GM21528 (cell line): ENCODE measurements around the gene DGCR2.

ENCODE experiments used
- ATAC-seq: cut with Tn5 transposase; IDR thresholded peaks from one replicate; pipeline ENCODE4 v1.9.1; 2021; ENCODE audit warnings: mild to moderate bottlenecking, moderate library complexity; ENCODE audit not compliant: unreplicated experiment, low FRiP score

The DGCR2 gene

DNA sequence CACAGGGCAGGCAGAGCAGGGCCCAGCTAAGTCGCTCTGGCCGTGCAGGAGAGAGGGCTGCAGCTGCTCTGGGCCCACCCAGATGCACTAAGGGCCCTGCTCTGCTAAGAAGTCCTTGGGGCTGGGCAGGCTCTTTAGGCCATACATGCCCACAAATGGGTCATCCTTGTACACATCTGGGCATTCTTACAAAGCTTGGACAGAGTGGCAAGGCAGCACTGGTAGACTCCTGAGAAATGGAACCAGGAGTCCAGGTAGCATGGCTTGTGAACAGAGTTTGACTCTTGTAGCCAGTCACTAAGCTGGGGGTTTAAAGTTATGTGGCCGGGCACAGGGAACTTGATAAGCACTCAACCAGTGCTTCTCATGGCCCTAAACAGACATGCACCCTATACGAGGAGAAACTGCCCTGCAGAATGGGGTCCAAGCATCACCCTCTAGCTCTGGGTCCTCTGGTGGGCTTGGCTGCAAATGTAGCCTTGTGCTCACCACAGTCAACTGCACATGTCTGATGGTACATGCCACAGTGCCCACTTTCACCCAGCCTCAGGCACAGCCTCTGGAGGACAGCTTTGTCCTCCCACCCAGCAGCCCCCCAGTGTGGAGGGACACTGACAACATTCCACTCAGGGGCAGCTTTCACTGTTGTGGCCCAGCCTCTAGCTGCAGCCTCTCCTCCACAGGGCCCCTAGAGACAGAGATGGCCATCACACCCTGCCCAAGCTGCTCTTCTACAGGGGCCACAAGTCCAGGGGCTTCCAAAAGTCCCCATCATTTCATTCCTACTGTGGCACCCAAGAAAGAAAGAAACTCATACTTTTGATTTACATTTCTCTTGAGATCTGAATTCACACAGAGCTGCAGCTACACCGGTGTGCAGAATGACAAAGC, 75.2 kb downstream of the DGCR2 start:
- no peak for ATAC-seq

DNA sequence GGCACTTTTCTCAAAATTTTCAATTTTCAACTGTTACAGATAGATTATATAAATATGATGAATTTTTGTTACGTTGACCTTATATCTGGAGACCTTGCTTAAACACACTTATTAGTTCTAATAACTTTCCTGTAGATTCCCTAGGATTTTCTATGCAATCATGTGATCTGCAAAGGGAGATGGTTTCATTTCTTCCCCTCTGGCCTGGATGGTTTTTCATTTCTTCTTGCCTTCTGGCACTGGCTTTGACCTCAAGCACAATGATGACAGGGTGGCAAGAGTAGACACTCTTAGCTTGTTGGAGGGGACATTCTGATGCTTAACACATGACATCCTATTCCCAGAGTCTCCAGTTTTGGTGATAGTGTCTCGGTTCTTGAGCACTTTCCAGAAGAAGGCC, 75.9 kb downstream of the DGCR2 start:
- no peak for ATAC-seq

DNA sequence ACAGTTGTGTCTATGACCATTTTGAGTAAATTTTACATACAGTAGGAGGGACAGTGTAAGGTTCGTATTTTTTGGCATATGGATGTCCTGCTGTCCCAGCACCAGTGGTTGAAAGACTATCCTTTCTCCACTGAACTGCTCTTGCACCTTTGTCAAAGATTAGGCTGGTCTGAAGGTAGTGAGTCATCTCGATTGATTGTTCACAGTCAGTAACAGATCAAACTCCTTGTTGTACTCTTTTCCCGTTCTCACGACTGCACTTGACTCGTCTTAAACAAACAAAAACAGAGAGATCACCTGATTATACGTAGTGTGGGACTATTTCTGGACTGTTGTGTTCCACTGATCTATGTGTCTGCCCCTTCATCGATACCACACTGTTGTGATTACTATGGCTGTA, 77.1 kb downstream of the DGCR2 start:
- ATAC-seq = no peak

DNA sequence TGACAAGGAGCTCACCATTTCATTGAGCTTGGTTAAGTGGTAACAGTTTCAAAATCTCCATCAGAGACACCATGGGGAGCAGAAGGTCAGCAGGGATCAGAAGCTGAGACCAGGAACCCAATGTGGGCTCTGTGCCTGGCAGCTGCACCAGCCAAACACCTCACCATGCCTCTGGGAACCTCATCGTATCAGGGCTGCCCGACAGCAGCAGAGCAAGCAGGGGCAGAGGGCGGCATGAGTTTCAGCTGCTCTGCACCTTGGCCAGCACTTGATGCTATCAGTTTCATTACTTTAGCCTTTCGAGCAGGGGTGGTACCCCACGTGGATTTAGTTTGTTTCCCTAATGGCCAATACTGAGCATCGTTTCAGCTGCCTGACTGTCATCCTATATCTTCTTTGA, 77.8 kb downstream of the DGCR2 start:
- ATAC-seq = no peak

DNA sequence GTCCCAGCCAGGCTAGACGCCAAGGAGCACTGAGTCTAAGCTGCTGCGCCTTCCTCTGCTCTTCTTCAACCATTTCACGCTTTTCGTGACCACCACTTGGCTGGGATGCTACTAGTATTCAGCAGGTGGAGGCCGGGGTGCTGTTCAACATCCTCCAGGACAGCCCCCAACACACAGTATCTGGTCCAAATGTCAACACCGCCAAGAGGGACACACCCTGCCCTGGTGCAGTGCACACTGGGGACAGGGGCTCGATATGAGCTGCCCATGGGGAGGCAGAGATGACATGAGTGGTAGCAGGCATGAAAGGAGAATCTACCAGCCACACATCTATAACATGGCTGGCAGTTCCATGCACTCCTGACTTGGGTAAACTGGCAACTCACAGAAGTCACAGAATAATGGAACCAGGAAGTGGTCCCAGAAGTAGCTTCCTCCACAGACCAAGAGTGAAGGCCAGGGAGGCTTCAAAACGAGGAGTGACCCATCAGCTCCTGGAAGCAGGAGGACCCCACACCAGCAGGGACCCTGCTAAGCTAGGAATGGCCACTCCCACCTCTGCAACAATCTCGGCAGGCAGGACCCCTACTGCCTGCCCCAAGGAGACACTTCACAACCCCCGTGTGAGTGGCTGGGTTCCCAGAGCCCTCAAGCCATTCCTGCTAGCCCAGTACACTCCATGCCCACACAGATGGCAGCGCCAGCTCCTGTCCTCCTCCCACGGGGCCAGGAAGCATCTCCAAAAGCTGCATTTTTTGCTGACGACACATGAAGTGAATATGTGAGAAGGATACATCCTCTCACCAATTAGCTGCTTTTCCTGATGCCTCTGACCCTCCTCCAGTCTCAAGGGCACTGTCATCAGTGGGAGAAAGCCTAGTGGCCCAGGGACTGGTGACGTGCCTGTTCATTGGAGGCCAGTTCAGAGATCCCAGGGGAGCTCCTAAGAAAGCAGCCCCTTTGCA, 78.8 kb downstream of the DGCR2 start:
- no peak for ATAC-seq

DNA sequence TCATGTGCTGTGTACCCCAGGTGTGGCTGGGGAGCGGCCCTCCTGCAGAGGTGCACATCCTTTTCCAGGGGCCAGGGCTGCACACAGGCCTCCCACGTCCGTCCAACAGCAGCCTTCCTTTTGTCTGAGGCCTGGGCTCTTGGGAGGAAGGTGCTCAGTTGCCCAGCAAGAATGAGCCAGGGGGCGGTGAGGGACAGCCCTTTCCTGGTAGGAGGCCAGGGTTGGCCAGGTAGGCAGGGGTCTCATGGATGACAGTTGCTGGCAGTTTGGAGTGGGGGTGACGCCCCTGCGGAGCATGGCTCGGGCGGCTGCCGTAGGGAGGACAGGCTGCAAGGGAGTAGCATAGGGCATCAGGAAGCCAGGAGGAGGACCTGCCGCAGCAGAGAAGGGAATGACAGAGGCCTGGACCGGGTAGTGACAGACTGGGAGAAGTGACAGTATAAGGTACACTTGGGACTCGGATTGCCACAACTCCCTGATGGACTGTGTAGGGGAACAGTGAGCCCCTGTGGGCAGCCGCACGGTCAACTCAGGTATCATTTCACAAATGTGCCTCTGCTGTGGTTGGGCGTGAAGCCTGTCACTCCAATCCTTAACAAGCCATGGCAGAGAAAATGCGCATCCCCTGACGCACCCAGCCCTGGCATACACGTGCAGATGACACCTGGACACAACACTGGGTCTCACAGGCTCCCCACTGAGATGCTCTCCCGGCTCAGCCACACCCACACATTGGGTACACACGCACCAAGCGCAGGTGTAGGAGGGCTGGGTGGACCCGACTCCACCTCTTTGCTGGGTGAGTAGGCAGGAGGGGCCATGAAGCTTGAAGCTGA, 79.7 kb downstream of the DGCR2 start:
- ATAC-seq = no peak

DNA sequence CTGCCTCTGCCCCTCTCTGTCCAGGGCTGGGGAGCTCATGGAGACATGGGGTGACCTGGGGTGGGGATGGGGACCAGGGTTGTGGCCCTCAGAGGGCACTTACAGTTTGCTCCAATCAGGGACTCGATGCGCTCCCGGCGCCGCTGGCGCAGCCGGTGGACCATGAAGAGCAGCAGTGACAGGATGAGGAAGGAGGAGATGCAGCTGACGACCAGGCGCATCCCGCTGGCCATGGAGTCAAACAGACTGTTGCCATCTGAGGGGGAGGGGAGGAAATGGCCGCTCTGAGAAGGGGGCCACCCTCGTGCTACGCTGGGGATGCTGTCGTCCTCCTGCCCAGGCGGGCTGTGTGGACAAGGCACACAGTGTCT, 80.5 kb downstream of the DGCR2 start:
- no peak for ATAC-seq

DNA sequence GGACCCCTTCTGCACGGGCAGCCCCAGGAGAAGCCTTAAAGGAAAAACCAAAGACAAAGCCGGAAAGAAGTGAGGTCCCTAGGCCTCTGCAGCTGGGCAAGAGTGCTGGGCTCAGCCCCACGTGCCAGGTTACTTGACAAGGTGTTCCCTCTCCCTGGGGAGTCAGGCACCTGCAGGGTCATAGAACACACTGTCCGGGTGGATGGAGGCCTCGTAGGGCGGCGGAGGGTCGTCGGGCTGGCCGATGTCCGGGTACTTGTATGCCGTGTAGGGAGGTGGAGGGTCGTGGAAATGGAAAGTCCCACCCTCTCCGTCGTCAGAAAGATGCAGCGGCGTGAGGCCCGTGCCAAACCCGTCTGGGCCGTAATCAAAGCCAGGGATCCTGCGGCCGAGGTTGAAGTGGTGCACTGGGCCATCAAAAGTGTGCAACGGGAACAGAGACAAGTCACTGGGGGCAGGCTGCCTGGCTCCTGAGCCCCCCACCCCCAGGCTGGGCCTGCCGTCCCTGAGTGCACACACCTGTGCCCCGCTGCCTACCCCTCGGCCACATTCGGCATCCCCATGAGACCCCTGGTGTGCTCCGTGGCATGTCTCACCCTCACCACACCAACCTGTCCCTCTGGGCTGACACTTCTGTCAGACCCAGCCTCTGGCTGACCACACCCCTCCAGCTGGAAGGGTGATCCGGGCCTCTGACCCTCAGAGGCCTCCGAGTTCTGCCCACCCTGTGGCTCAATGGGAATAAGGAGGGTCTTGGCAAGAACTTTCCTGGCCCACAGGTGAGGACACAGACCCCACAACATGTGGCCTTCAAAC, 81.1 kb downstream of the DGCR2 start:
- no peak for ATAC-seq

DNA sequence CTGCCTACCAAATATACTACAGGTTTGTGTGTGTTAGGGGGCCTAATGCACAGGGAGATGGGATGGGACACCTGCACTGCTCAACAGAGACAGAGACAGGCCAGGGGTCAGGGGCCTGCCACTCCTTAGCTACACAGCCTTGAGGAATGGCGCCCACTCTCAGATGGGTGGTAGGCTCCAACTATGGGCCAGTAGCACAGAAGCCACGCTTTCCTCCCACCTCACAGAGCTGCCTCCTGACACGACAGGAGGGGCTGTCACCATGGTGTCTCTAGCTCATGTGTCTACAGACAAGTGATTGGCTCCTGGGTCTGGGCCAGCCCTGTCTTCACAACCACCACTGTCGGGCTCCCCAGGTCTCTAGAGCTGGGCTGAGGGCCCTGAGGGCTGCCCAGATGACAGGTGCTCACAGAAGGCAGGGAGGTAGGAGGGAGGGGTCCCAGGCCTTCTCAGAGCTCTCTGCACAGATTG, 81.8 kb downstream of the DGCR2 start:
- ATAC-seq = no peak

DNA sequence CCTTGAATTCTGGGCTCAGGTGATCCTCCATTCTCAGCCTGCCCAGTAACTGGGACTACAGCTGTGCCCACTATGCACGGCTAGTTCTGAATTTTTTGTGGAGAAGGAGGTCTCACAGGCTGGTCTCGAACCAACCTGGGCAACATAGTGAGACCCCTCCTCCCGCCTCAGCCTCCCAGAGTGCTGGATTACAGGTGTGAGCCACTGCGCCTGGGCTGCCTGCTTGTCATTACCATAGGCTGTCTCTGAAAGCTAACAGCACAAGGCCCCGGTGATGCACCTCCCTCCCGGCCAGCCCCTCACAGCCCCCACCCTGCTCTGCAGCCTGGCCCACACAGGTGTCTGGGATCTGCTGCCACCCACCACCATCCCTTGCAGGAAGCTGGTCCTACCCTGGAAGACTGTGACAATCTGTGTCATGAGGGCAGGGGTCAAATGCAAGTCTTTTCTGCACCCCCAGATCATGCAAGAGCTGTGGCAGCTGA, 82.4 kb downstream of the DGCR2 start:
- ATAC-seq = no peak

DNA sequence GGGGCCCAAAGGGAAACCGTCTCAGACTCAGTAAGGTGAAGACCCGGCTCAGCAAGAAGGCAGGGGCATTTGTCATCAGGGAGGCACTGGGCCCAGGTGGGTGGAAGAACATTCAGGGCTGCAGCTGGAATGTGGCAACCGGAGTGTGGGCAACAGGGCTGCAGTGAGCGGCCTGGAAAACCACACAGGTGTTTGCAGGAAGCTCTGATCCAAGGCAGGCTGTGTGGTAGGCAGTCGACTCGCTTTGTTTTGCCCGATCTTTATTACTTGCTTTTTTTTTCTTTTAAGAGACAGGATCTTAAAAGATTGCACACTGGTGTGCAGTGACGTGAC, 82.8 kb downstream of the DGCR2 start:
- no peak for ATAC-seq

DNA sequence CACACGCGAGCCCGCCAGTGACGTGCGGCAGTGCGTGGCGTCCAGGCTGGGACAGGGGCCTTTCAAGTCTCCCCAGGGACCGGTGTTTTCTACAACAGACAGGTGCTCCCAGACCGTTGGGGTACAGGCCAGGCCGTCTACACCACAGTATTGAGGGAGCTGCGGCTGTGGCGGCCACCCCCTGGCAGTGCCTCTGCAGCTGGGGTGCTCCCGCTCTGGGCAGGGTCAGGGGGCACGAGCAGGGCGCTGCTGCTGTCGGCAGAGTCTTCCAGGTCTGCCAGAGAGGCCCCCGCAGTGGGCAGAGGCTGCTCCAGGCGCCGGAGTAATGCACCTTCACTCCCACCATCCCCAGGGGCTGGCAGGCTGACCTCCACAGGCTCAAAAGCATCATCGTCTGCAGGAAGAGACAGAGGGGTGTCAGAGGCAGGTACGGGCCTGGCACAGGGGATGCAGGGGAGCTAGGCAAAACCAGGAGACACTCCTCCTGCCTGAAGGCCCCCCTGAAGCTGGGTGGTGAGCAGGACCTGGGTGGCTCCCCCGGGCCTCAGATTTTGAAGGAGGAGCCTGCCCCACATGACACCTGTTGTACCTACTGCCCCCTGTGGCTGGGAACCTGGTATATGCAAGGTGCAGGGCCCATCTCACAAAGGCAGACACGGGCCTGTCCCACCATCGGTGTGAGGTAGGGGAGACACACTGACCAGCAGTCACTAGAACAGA, 83.3 kb downstream of the DGCR2 start:
- no peak for ATAC-seq

DNA sequence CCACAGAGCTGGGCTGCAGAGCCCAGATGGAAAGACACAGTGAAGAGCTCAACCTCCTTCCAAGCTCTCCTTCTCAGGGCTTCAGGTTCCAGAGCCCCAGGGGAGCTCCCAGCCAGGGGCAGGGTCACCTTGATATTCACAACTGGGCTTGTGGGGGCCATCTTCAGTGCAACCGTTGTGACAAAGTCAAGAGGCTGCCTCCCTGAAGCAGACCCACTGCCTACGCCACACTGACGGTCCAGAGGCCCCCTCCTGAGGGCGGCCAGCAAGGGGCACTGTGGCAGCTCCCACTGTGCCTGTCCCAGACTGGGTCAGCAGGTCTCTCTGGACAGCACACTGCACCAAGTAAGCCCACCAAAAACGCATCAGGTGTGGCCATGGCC, 84.1 kb downstream of the DGCR2 start:
- no peak for ATAC-seq

DNA sequence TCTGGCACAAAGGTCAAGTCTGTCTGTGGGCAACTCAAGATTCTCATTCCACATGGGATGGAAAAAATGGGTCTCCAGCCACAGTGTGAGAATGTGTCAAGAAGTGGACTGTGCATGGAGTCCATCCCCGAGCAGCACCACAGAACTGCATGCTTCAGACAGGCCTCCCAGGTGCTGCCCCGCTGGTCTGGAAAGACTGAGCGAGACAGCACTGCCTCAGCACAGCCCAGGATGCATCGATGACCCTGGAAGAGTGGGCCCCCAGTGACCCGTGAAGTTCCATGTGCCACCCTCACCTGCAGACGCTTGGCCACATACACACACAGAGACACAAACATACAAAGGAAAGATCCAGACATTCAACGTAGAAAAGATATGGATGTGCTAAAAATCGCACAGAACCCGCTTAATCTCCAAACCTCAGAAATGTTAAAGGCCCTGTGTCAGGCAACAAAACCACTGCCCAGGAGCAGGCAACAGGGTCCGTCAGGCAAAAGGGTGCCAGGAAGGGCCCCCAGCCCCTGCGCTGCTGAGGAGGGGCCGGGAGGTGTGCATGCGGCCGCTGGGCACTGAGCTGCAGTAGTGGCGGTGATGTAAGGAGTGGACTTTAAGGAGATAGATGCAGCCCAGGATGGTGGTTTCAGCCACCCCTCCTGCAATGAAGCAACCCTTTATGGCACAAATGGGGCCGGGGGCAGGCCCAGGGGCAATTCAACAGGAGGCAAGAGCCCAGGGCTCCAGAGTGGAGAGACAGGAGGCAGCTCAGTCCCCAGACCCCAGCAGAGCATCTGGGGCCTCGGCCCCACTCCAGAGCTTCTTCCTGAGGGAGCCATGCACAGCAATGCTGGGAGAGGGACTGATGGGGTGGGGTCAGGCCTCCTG, 84.7 kb downstream of the DGCR2 start:
- ATAC-seq = no peak

DNA sequence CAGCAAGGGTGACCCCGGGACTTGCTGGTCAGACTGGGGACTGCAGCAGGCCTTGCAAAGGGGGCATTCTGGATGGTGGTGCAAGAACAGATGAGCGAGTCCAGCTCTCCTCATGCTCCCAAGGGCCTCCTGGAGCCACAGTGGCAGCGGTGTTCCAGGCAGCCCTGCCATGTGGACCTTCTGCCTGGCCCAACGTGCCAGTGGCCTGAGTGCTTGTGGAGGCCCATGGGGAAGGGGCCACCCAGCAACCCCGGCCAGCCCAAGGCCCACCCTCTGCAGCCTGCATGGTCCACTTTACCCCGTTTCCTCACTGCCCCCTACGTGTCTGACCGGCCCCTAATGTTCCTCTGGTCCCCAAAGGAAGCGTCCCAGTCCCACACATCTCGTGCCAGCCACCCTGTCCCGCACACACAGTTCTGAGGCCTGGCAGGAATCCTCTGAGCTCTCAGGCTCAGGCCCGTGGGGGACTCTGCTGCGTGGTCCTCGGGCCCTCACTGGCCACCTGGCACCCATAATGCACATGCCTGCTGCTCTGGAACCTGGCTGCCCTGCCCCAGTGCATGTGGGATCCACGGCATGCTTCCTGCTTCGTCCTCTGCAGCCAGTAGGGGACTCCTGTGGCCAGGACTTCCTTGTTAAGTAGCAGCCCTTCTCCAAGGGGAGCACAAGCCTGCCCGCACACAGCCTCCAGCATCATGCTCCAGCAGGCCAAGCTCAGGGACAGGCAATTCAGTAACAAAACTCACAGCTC, 85.5 kb downstream of the DGCR2 start:
- no peak for ATAC-seq

DNA sequence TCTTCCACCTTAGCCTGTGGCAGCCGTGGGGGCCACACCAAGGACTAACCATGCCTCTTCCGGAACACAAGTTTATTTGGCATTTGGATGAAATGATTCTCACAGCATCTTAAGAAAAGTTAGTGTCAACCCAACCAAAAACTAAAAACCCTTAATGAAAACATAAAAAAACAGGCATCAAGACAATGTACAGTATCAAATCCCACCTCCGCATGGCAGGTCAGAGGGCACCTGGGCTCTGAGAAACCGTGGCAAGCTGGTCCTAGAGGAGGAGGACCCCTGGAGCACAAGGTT, 86.0 kb downstream of the DGCR2 start:
- no peak for ATAC-seq

DNA sequence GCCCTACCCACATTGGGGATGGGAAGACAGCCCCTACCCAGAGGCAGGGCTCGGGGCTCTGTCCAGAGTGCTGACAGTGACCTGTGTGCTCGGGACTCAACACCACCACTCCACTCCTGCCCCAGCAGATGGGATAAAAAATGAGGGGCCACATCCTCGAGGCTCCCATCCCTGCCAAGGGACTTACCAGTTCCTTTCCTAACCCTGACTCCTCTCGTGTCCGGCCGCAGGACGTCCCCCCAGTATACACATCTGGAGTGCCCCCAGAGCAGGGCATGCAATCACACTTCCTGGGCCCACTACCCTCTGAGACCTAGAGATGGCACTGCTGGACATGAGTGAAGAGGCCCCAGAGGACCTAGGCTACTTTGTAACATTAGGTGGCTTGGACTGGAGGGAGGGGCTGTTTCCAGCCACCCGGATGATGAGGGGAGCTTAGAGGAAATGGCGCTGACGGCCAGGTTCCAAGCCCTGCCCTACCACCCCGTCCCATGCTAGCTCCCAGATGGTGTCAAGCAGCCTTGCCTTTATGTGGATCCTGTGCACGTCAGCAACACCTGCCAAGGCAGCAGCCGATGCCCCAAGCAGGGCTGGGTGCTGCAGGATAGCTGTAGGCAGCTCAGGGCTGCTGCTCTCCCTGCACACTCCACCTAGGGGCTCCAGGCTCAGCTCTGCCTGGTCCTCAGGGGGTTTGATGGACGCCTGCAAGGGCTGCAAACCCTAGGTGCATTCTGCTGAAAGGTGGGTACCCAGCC, 86.6 kb downstream of the DGCR2 start:
- no peak for ATAC-seq
